Measurements from ENCODE around the gene ACSBG1.

DNA sequence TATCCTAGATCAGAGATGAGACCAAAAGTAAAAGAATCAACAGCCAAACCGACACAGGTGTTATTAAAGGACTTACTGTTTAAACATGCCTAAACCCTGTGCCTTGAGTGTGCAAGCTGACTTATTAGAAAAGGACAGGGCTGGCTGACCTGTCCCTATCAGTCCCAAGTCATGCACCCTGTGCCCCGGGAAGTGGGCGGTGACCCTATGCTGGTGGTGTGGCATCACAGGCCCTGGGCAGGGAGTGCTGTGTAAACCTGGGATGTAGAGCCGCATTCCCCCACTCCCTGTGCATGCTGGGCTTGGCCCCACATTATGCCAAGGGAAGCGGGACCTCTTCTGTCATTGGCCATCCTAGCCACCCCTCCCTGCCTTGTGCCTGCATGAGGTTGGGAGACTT is 40.6 kb upstream of the ACSBG1 start:
- TF ChIP-seq, protein P1, sequence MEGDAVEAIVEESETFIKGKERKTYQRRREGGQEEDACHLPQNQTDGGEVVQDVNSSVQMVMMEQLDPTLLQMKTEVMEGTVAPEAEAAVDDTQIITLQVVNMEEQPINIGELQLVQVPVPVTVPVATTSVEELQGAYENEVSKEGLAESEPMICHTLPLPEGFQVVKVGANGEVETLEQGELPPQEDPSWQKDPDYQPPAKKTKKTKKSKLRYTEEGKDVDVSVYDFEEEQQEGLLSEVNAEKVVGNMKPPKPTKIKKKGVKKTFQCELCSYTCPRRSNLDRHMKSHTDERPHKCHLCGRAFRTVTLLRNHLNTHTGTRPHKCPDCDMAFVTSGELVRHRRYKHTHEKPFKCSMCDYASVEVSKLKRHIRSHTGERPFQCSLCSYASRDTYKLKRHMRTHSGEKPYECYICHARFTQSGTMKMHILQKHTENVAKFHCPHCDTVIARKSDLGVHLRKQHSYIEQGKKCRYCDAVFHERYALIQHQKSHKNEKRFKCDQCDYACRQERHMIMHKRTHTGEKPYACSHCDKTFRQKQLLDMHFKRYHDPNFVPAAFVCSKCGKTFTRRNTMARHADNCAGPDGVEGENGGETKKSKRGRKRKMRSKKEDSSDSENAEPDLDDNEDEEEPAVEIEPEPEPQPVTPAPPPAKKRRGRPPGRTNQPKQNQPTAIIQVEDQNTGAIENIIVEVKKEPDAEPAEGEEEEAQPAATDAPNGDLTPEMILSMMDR (IDR thresholded peaks at IDR 0.05) = no peak
- TF ChIP-seq POLR2A (IDR thresholded peaks at IDR 0.05) = no peak
- TF ChIP-seq POLR2AphosphoS5 (IDR thresholded peaks at IDR 0.05; ENCODE audit: insufficient read depth in 1 of 2, low read depth in 1 of 2) = no peak

Measured in vagina (tissue), 2 donors.